GM23248 (cell line): Measurements from ENCODE around the gene GRIK3. TPM values are rescaled to one million over a fixed set of nuclear protein-coding genes. Genes with fewer than 3 reads are reported as not detected.

Experiments used
- DNase-seq: peaks from one replicate; pipeline ENCODE4 v3.0.0-alpha.2; 2015
- H2AFZ ChIP-seq: fragments of 200-600 bp; sonication (generic); 2 replicates; pipeline ENCODE4 v1.6.1; 2016; ENCODE audit warnings: antibody characterized with exemption
- H3F3A ChIP-seq: fragments of 200-600 bp; sonication (generic); 2 replicates; pipeline ENCODE4 v1.6.1; 2016; ENCODE audit warnings: mild to moderate bottlenecking, antibody characterized with exemption, mixed run types; ENCODE audit not compliant: insufficient read depth
- H3K27ac ChIP-seq: fragments of 200-600 bp; sonication (generic); 2 replicates; pipeline ENCODE4 v1.5.1; 2016; ENCODE audit warnings: mild to moderate bottlenecking
- H3K27me3 ChIP-seq: fragments of 200-600 bp; sonication (generic); replicated peaks from 2 replicates; pipeline ENCODE4 v1.6.1; 2016; ENCODE audit warnings: mild to moderate bottlenecking; ENCODE audit not compliant: insufficient read depth
- H3K36me3 ChIP-seq: fragments of 200-600 bp; sonication (generic); 2 replicates; pipeline ENCODE4 v1.6.1; 2016; ENCODE audit warnings: low read depth, mild to moderate bottlenecking
- H3K4me1 ChIP-seq: fragments of 200-600 bp; sonication (generic); 2 replicates; pipeline ENCODE4 v1.6.1; 2016; ENCODE audit warnings: mild to moderate bottlenecking; ENCODE audit not compliant: insufficient read depth
- H3K4me2 ChIP-seq: fragments of 200-600 bp; sonication (generic); one replicate; pipeline ENCODE4 v1.6.1; 2016; ENCODE audit warnings: mild to moderate bottlenecking; ENCODE audit not compliant: unreplicated experiment
- H3K4me3 ChIP-seq: fragments of 200-600 bp; sonication (generic); 2 replicates; pipeline ENCODE4 v1.5.1; 2016; ENCODE audit warnings: mild to moderate bottlenecking
- H3K79me2 ChIP-seq: fragments of 200-600 bp; sonication (generic); 2 replicates; pipeline ENCODE4 v1.6.1; 2016; ENCODE audit warnings: mild to moderate bottlenecking; ENCODE audit not compliant: insufficient read depth
- H3K9ac ChIP-seq: fragments of 200-600 bp; sonication (generic); 2 replicates; pipeline ENCODE4 v1.6.1; 2016; ENCODE audit warnings: mild to moderate bottlenecking
- H3K9me2 ChIP-seq: fragments of 200-600 bp; sonication (generic); 2 replicates; pipeline ENCODE4 v1.6.1; 2016; ENCODE audit warnings: mixed run types, mild to moderate bottlenecking, moderate library complexity; ENCODE audit not compliant: insufficient read depth
- H3K9me3 ChIP-seq: fragments of 200-600 bp; sonication (generic); one replicate; pipeline ENCODE4 v1.6.1; 2017; ENCODE audit warnings: low read depth
- H4K20me1 ChIP-seq: fragments of 200-600 bp; sonication (generic); 2 replicates; pipeline ENCODE4 v1.6.0; 2016; ENCODE audit not compliant: insufficient read depth
- EZH2 ChIP-seq: fragments of 200-600 bp; sonication (generic); IDR thresholded peaks from 2 replicates; pipeline ENCODE4 v1.6.1; 2018; ENCODE audit warnings: antibody characterized with exemption, mild to moderate bottlenecking; ENCODE audit not compliant: insufficient read depth, poor library complexity, severe bottlenecking
- EZH2phosphoT487 ChIP-seq: fragments of 200-600 bp; sonication (generic); IDR thresholded peaks from 2 replicates; pipeline ENCODE4 v1.6.1; 2018; ENCODE audit warnings: antibody characterized with exemption, moderate library complexity, mild to moderate bottlenecking, low read depth; ENCODE audit not compliant: insufficient read depth
- WGBS, 2 experiments: methylation state at CpG; one replicate each; pipeline ENCODE4 v1.1.6; 2015 to 2017; ENCODE audit warnings: low lambda C conversion rate in 2 of 2, low coverage in 1 of 2; ENCODE audit errors: missing lambda C conversion rate in 2 of 2; 5-methylcytosine and 5-hydroxymethylcytosine counted together
- in situ Hi-C: fragments of 300-500 bp; cut with MboI; formaldehyde crosslinking; loops from 2 replicates; pipeline ENCODE4 v1.15.0; 2020
- polyA plus RNA-seq: library from polyadenylated mRNA; unstranded; fragments of >200 nt; fragmentation: Nextera tagmentation; extraction: Ambion mirVana; gene quantifications from 2 replicates; pipeline ENCODE4 v1.2.1, GENCODE V29; 2016
- total RNA-seq: library from RNA; depleted of rRNA; stranded (reverse); fragments of >200 nt; shearing (Covaris generic); gene quantifications from 2 replicates; pipeline ENCODE4 v1.2.3, GENCODE V29; 2014

Gene GRIK3
- total and polyA plus RNA-seq, 2 experiments from 2014 or later = not detected

GRCh38 chr1:36950604-36951291, 83.6 kb downstream of the GRIK3 start:
- Histone ChIP-seq H3K27ac (no peak overlapping the region), H3K4me3 (no peak overlapping the region), H3K9ac (no peak overlapping the region), H3K4me1 (no peaks in the 10 kb centered on the region), H3K79me2 (no peaks in the 10 kb centered on the region), H4K20me1 (no peaks in the 10 kb centered on the region), H3F3A (no peaks in the 10 kb centered on the region), H3K9me2 (no peaks in the 10 kb centered on the region), H3K4me2 (no peak overlapping the region), H3K27me3 (no peaks in the 10 kb centered on the region), H3K9me3 (no peaks in the 10 kb centered on the region), H3K36me3 (no peaks in the 10 kb centered on the region), H2AFZ (no peak overlapping the region)
- DNase-seq = no peak
- no peak for TF ChIP-seq EZH2
- TF ChIP-seq EZH2phosphoT487 = no peak
- 28 to 32% methylated on average over 8 of the region's 8 CpGs for WGBS, 2 experiments
- in situ Hi-C loops = no loop called here

GRCh38 chr1:36948606-36949005, 85.7 kb downstream of the GRIK3 start:
- H3K9me2 ChIP-seq = no peaks in the 10 kb centered on the region
- H3K27ac ChIP-seq = no peak overlapping the region
- H3K36me3 ChIP-seq = no peaks in the 10 kb centered on the region
- no peak for DNase-seq
- H3K79me2 ChIP-seq = no peaks in the 10 kb centered on the region
- H3K9me3 ChIP-seq = no peaks in the 10 kb centered on the region
- in situ Hi-C loops = no loop called here
- no peaks in the 10 kb centered on the region for H3F3A ChIP-seq
- H3K27me3 ChIP-seq = no peaks in the 10 kb centered on the region
- WGBS, 2 experiments = 35 to 52% methylated on average over 6 of the region's 6 CpGs
- no peak overlapping the region for H3K9ac ChIP-seq
- H3K4me2 ChIP-seq = no peak overlapping the region
- H2AFZ ChIP-seq = no peak overlapping the region
- TF ChIP-seq EZH2 = no peak
- TF ChIP-seq EZH2phosphoT487 = no peak
- H3K4me1 ChIP-seq = no peaks in the 10 kb centered on the region
- no peak overlapping the region for H3K4me3 ChIP-seq
- H4K20me1 ChIP-seq = no peaks in the 10 kb centered on the region

- Histone ChIP-seq H3K9ac (no peak overlapping the region), H3K27me3 (no peaks in the 10 kb centered on the region), H3K79me2 (no peaks in the 10 kb centered on the region), H3K36me3 (no peaks in the 10 kb centered on the region), H3K9me2 (no peaks in the 10 kb centered on the region), H3K9me3 (no peaks in the 10 kb centered on the region), H4K20me1 (no peaks in the 10 kb centered on the region), H3K4me3 (no peak overlapping the region), H3K4me1 (no peaks in the 10 kb centered on the region), H3K4me2 (no peak overlapping the region), H3K27ac (no peak overlapping the region), H2AFZ (no peak overlapping the region), H3F3A (no peaks in the 10 kb centered on the region)
- no peak for DNase-seq
- no peak for TF ChIP-seq EZH2
- in situ Hi-C loops = no loop called here
- 19 to 24% methylated on average over 2 of the region's 2 CpGs for WGBS, 2 experiments
Measured at GRCh38 chr1:36948147-36948546, 86.2 kb downstream of the GRIK3 start.

- H3F3A ChIP-seq = no peaks in the 10 kb centered on the region
- H3K36me3 ChIP-seq = no peaks in the 10 kb centered on the region
- H3K4me3 ChIP-seq = no peak overlapping the region
- 0 to 4% methylated on average over 2 of the region's 2 CpGs for WGBS, 2 experiments
- no peak overlapping the region for H3K27ac ChIP-seq
- no peak for TF ChIP-seq EZH2phosphoT487
- no peak overlapping the region for H3K9ac ChIP-seq
- no peaks in the 10 kb centered on the region for H4K20me1 ChIP-seq
- no peaks in the 10 kb centered on the region for H3K79me2 ChIP-seq
- no peak for DNase-seq
- no peak overlapping the region for H3K4me2 ChIP-seq
- H2AFZ ChIP-seq = no peak overlapping the region
- H3K27me3 ChIP-seq = no peaks in the 10 kb centered on the region
- no peaks in the 10 kb centered on the region for H3K4me1 ChIP-seq
- H3K9me2 ChIP-seq = no peaks in the 10 kb centered on the region
- H3K9me3 ChIP-seq = no peaks in the 10 kb centered on the region
- in situ Hi-C loops = no loop called here
Measured at GRCh38 chr1:36947384-36947783, 86.9 kb downstream of the GRIK3 start.

GRCh38 chr1:36944883-36945282, 89.4 kb downstream of the GRIK3 start:
- WGBS, 2 experiments = 16 to 20% methylated on average over 7 of the region's 7 CpGs
- Histone ChIP-seq H3K4me2 (no peak overlapping the region), H3K4me1 (no peaks in the 10 kb centered on the region), H3K4me3 (no peak overlapping the region), H3K9ac (no peak overlapping the region), H2AFZ (no peak overlapping the region), H3K36me3 (no peaks in the 10 kb centered on the region), H3K27ac (no peak overlapping the region), H3K9me2 (no peaks in the 10 kb centered on the region), H3K79me2 (no peaks in the 10 kb centered on the region), H3K9me3 (no peaks in the 10 kb centered on the region), H3K27me3 (no peaks in the 10 kb centered on the region), H4K20me1 (no peaks in the 10 kb centered on the region), H3F3A (no peaks in the 10 kb centered on the region)
- in situ Hi-C loops = no loop called here
- no peak for TF ChIP-seq EZH2
- no peak for TF ChIP-seq EZH2phosphoT487
- DNase-seq = no peak
